ENCODE results near the gene CASZ1. TPM values are rescaled to one million over a fixed set of nuclear protein-coding genes. Genes with fewer than 3 reads are reported as not detected.

Gene CASZ1
- total RNA-seq, 2 experiments from 2014 or later = 2.9 to 4.1 TPM

- no peaks in the 10 kb centered on the region for H3K9me3 Mint-ChIP-seq
- H3K4me1 Mint-ChIP-seq (ENCODE audit: low read depth) = no peaks in the 10 kb centered on the region
- ChIA-PET CTCF (no interaction called here), POLR2A (no interaction called here)
- DNase-seq (no peak), ATAC-seq (no peak)
- no peak overlapping the region for H3K27ac Mint-ChIP-seq
- no peaks in the 10 kb centered on the region for H3K36me3 Mint-ChIP-seq (ENCODE audit: low read depth)
- intact Hi-C loops (cut with micrococcal nuclease) = no loop called here
- no peak overlapping the region for H3K4me3 Mint-ChIP-seq
- TF ChIP-seq, protein P1, sequence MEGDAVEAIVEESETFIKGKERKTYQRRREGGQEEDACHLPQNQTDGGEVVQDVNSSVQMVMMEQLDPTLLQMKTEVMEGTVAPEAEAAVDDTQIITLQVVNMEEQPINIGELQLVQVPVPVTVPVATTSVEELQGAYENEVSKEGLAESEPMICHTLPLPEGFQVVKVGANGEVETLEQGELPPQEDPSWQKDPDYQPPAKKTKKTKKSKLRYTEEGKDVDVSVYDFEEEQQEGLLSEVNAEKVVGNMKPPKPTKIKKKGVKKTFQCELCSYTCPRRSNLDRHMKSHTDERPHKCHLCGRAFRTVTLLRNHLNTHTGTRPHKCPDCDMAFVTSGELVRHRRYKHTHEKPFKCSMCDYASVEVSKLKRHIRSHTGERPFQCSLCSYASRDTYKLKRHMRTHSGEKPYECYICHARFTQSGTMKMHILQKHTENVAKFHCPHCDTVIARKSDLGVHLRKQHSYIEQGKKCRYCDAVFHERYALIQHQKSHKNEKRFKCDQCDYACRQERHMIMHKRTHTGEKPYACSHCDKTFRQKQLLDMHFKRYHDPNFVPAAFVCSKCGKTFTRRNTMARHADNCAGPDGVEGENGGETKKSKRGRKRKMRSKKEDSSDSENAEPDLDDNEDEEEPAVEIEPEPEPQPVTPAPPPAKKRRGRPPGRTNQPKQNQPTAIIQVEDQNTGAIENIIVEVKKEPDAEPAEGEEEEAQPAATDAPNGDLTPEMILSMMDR (IDR thresholded peaks at IDR 0.05) = no peak
- H3K27me3 Mint-ChIP-seq = peaks cover 14% of the 10 kb centered on the region
Observed at GRCh38 chr1:10829067-10829818, 32.8 kb upstream of the CASZ1 start.

DNA sequence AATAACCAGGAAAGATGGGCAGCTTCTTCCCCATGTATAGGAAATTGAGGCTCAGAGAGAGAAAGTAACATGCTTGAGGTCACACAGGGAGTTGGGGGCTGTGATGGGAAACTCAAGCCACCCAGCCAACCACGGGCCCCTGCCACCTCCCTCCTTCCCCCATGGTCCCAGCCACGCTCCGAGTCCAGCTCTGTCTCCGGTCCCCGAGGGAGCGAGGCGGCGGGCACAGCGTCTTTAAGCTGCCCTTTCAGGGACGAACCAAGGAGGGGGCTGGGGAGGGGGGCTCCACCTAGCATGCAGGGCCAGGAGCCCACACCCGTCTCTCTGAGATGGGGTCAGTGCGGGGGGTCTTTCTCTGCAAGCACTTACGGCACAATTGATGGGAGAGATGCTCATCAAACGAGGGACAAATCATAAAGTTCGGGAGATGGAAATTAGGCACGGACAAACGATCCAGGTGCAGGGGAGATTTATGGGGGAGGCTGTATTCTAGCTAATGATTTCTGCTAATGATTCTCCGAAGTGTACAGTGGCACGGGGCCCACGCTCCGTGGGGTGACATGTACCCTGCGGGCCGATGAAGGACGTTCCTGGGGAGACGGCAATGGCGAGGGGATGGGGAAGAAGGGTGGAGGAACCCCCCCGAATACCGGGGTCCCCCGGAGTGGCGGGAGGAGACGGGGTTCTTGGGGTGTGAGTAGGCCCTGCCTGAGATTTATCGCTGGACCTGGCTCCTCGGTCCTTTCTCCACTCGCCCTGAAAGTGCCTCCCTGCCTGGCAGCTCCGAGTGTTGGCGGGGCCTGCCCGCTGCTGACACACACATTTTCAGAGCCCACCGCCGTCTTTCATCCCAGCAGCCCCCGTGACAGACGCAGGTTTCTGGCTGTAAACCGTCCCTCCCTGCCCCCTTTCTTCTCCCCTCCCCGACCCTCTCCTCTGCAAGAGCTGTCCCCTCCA, 31.2 kb upstream of the CASZ1 start:
- Mint-ChIP-seq H3K36me3 (ENCODE audit: low read depth) (no peaks in the 10 kb centered on the region), H3K4me1 (ENCODE audit: low read depth) (no peaks in the 10 kb centered on the region), H3K4me3 (no peak overlapping the region), H3K9me3 (no peaks in the 10 kb centered on the region), H3K27ac (no peak overlapping the region), H3K27me3 (peaks cover 11% of the 10 kb centered on the region)
- TF ChIP-seq, protein P1 (IDR thresholded peaks at IDR 0.05) = no peak
- ATAC-seq (no peak), DNase-seq (no peak)
- ChIA-PET POLR2A (no interaction called here), CTCF (interaction anchor here (1.4 kb wide), 1 partner anchor 28 kb away, joined by 3 read pairs; no protein-coding TSS in a partner anchor)
- intact Hi-C loops (cut with micrococcal nuclease) = no loop called here

- Mint-ChIP-seq H3K9me3 (no peaks in the 10 kb centered on the region), H3K36me3 (ENCODE audit: low read depth) (no peaks in the 10 kb centered on the region), H3K27me3 (peaks cover 11% of the 10 kb centered on the region), H3K4me3 (no peak overlapping the region), H3K27ac (no peak overlapping the region), H3K4me1 (ENCODE audit: low read depth) (no peaks in the 10 kb centered on the region)
- ChIA-PET POLR2A (interaction anchor here (0.8 kb wide), 1 partner anchor 30 kb away, joined by 3 read pairs; no protein-coding TSS in a partner anchor), CTCF (no interaction called here)
- DNase-seq = no peak
- ATAC-seq = no peak
- intact Hi-C loops (cut with micrococcal nuclease) = no loop called here
- TF ChIP-seq, protein P1 (IDR thresholded peaks at IDR 0.05) = no peak
Observed at GRCh38 chr1:10825592-10825991, 29.1 kb upstream of the CASZ1 start.

DNA sequence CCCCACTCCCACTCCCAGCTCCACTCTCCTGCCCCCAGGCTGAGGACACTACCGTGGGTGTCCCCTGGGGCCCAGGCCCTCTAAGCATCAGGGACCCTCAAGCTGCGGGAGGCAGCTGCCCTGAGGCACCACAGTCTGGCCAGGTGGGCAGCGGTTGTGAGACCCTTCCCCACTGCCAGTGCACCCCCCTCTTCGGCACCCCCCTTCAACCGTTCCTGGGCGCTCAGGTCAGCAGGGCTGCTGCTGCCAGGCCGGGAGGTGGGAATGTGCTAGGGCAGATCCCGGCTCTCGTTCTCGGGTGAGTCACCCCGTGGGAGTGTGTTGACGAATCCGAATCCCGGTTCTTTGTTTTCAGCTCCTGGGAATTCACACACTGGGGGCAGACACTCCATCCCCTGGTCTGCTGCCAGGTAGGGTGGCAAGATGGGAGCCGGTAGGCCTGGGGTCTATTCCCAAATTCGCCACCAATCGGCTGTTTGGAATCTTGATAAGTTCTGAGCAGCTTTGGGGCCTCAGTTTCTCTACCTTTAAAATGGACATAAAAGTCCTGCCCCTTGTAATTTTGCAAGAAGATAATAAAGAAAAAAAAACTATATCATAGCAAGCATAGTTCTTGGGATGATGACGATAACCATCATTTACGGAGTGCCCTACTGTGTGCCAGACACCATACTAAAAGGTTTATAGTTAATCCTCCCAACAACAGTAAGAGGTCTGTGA, 28.5 kb upstream of the CASZ1 start:
- H3K4me1 Mint-ChIP-seq (ENCODE audit: low read depth) = no peaks in the 10 kb centered on the region
- CTCF ChIA-PET = no interaction called here
- DNase-seq (no peak), ATAC-seq (no peak)
- intact Hi-C loops (cut with micrococcal nuclease) = no loop called here
- no peaks in the 10 kb centered on the region for H3K36me3 Mint-ChIP-seq (ENCODE audit: low read depth)
- POLR2A ChIA-PET = interaction anchor here (0.6 kb wide), 1 partner anchor 31 kb away, joined by 3 read pairs; no protein-coding TSS in a partner anchor
- H3K27ac Mint-ChIP-seq = no peak overlapping the region
- TF ChIP-seq, protein P1 (IDR thresholded peaks at IDR 0.05) = no peak
- peaks cover 11% of the 10 kb centered on the region for H3K27me3 Mint-ChIP-seq
- no peaks in the 10 kb centered on the region for H3K9me3 Mint-ChIP-seq
- no peak overlapping the region for H3K4me3 Mint-ChIP-seq
